Cerebellar nuclear complex (tissue), 1 donor: ENCODE results near the gene NR1H2.

Experiments
- DNase-seq, 2 experiments: peaks; one replicate each; lab custom pipeline; 2025; lab: John Stamatoyannopoulos, UW

NR1H2 gene

DNA sequence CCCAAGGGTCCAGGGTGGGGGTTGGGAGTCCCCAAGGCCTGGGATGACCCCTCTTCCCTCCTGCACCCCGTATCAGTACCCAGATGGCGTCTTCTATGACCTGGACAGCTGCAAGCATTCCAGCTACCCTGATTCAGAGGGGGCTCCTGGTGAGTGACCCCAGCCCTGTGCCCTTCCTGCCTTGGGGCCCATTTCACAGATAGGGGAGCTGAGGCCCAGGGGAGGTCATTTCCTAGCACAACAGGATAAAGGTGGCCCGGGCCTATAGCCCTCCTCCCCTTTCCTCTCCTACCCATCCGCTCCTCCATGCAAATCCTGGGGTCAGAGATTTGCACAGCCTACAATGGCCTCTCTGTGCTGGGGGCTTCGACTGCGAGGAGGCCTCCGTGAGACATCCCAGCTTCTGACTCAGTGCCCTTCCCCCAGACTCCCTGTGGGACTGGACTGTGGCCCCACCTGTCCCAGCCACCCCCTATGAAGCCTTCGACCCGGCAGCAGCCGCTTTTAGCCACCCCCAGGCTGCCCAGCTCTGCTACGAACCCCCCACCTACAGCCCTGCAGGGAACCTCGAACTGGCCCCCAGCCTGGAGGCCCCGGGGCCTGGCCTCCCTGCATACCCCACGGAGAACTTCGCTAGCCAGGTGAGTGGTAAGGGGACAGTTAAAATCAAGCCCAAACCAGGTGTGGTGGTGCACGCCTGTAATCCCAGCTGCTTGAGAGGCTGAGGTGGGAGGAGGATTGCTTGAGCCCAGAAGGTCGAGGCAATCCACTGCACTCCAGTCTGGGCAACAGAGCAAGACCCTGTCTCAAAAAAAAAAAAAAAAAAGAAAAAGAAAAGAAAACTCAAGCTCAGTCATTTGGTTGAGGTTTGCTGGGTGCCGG lies 46.4 kb downstream of the NR1H2 start:
- no peak for DNase-seq

DNA sequence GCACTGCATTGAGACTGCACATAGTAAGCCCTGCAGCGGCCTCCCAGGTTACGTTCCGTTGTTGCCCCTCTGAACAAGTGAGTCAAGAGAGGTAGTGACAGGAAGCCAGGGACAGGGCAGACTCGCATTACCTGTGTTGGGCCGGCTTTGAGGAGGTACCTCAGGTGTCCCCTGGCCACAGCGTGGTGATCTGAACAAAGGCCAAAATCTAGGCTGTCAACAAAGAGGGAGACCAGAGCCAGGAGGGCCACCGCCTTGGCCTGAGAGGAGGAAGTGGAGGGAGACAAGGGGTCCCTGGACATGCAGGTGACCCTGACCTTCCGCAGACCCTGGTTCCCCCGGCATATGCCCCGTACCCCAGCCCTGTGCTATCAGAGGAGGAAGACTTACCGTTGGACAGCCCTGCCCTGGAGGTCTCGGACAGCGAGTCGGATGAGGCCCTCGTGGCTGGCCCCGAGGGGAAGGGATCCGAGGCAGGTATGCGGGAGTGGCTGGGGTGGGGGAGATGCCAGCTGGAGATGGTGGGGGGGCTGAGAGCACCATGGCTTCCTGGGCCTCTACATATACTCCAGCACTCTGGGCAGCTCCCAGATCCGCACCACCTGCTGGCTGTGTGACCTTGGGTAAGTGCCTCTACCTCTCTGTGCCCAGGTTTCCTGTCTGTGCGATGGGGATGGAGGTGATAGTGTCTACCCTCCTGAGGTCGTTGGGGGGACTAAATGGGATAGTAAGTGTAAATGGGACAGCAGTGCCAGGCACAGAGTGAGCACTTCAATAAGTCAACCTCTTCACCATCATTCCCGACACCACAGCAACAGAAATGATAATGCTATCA lies 47.2 kb downstream of the NR1H2 start:
- no peak for DNase-seq

- no peak for DNase-seq
Observed at GRCh38 chr19:50425581-50425980, 49.3 kb downstream of the NR1H2 start.

- no peak for DNase-seq
Observed at GRCh38 chr19:50427318-50427925, 51.2 kb downstream of the NR1H2 start.

GRCh38 chr19:50427997-50428425 lies 51.8 kb downstream of the NR1H2 start:
- DNase-seq = no peak

DNA sequence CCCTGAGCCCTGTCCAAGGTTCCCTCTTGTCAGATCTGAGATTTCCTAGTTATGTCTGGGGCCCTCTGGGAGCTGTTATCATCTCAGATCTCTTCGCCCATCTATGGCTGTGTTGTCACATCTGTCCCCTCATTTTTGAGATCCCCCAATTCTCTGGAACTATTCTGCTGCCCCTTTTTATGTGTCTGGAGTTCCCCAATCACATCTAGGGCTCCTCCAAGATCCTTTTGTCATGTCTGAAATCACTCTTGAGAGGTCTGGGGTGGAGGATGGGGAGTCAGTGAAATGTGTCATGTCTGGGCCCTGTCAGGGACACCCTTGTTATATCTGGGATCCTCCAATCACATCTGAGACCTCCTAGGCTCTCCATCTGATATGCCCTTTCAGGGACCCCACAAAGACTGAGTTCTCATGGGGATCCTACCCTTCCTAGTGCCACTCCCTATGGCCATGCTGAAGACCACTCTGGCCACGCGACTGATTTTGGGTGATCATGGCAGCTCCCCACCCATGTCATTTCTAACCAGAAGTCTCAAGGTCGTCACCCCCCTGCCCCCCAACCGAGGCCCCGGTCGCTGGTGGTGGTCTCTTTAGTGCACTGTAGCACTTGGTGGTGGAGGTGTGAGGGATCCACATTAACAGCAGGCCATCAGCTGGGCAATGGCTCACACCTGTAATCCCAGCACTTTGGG lies 52.7 kb downstream of the NR1H2 start:
- no peak for DNase-seq

- no peak for DNase-seq
Observed at GRCh38 chr19:50430888-50431342, 54.7 kb downstream of the NR1H2 start.

- peak in 1 of 2 experiments; percentile 24 for DNase-seq
Observed at GRCh38 chr19:50431343-50432220, 55.3 kb downstream of the NR1H2 start.

DNA sequence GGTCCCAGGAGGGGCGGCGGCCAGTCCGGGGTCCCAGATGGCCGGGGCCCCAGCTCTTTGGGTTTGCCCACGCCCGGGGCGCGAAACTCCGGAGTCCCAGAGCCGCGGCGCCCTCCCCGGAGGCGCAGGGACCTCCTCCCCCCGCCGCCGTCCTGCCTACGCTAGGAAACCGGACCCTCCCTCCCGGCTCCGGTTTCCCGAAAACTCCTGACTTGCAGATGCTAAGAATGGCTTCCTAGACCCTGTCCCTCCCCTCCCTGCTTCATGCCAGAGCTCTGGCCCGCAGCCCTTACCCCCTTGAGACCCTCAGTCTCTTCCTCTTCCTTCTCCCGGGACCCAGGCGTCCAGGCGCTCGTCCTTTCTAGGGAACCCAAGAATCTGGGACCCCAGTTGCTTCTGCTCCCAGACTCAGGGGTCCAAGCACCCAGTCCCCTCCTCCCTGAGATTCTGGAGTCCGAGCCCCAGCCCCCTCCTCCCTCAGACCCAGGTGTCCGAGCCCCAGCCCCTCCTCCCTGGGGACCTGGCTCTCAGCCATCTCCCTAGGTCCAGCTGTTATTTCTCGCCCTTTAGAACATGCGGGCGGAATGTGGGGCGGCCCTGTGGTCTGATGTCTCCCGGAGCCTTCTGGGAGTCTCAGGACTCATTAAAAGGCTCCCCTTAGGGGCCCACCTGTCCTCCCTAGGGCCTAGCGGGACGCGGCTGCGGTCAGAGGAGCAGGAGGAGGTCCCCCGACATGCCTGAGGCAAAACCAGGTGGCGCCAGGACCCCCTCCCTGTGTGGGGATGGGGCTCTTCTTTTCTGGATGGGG lies 56.2 kb downstream of the NR1H2 start, which contains the start of gene MYBPC2:
MYBPC2 (plus strand) TSS at position 672 of the 808 bp plus-strand sequence; CDS start at position 734, 62 bp downstream.
- no peak for DNase-seq
